Adipocyte (in vitro differentiated cells): Measurements from ENCODE around the gene CBY3.

Experiments
- DNase-seq: peaks from one replicate; pipeline ENCODE4 v3.0.0-alpha.2; 2015; ENCODE audit warnings: low read depth
- H3K27me3 ChIP-seq: replicated peaks from 2 replicates; pipeline ENCODE4 v1.7.0; 2013; ENCODE audit warnings: mild to moderate bottlenecking, low read length, moderate library complexity; ENCODE audit not compliant: control insufficient read depth, insufficient read depth
- H3K36me3 ChIP-seq: 2 replicates; pipeline ENCODE4 v1.7.0; 2013; ENCODE audit warnings: low read length, mild to moderate bottlenecking, moderate library complexity; ENCODE audit not compliant: control insufficient read depth, insufficient read depth, severe bottlenecking
- H3K4me1 ChIP-seq: 2 replicates; pipeline ENCODE4 v1.7.0; 2013; ENCODE audit warnings: mild to moderate bottlenecking, low read length, moderate library complexity; ENCODE audit not compliant: control insufficient read depth, insufficient read depth
- H3K4me3 ChIP-seq: 2 replicates; pipeline ENCODE4 v1.7.0; 2013; ENCODE audit warnings: mild to moderate bottlenecking, low read length, moderate library complexity
- H3K9ac ChIP-seq: 2 replicates; pipeline ENCODE4 v1.7.0; 2013; ENCODE audit warnings: mild to moderate bottlenecking, low read length, moderate library complexity
- H3K9me3 ChIP-seq: 2 replicates; pipeline ENCODE4 v1.7.0; 2013; ENCODE audit warnings: mild to moderate bottlenecking, low read length, moderate library complexity; ENCODE audit not compliant: control insufficient read depth

CBY3 gene

DNA sequence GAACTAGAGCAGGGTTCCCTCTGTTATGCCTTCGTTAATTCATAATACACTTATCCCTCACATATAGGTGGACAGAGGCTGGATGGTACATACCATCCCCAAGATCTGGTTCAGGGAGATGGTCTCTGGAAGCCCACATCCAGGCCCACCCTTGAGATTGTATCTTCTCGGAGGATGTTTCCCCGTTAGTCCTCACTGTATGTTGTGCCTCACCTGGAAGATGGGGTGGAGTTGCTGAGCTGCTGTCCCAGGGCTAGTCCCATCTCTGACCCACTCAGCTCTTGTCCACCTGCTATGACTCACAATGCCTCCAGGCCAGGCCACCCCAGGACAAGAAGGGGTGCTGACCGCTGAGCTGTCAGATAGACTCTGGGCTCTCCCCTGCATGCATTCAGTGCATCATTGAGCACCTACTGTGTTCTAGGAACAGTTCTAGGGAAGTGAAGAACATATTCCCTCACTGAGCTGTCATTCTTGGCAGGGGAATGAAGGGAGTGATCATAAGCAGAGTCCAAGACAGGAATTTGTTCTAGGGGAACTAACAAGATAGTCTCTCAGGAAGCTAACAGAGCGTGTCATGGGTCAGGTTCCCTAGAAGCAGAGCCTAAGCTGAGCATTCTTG lies at the start of gene CBY3:
CBY3 (minus strand) TSS at position 255 of the 622 bp plus-strand sequence; CDS start at position 139, 116 bp downstream.
- H3K4me1 ChIP-seq: peaks cover 12% of the 10 kb centered on the region
- H3K4me3 ChIP-seq: no peak within 1 kb of the TSS
- no peaks in the 10 kb centered on the region for H3K36me3 ChIP-seq
- H3K27me3 ChIP-seq: no peaks in the 10 kb centered on the region
- H3K9me3 ChIP-seq: no peaks in the 10 kb centered on the region
- H3K9ac ChIP-seq: no peak within 1 kb of the TSS
- peak; percentile 21 for DNase-seq

DNA sequence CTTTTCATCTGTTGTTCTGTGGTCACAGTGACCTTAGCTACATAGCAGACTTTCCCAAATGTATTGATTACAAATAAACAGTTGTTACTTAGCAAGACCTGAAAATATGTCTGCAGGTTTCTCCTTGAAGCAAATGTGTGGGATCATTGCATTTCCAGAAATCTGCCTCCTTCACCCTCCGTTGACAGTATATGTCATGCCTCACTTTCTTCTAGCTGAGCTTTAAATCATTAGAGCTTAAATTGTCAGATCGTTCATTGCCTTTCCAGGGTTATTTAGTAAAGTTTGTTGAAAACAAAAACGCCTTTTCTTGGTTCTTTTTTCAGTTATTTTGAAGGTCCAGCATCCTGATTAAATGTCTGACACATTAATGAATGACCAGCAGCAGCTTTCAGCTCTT lies 49.5 kb upstream of the CBY3 start:
- Histone ChIP-seq H3K4me1 (peaks cover 54% of the 10 kb centered on the region), H3K36me3 (peaks cover 57% of the 10 kb centered on the region), H3K9me3 (no peaks in the 10 kb centered on the region), H3K9ac (peak overlapping the region; percentile 35), H3K4me3 (no peak overlapping the region), H3K27me3 (no peaks in the 10 kb centered on the region)
- DNase-seq: no peak

DNA sequence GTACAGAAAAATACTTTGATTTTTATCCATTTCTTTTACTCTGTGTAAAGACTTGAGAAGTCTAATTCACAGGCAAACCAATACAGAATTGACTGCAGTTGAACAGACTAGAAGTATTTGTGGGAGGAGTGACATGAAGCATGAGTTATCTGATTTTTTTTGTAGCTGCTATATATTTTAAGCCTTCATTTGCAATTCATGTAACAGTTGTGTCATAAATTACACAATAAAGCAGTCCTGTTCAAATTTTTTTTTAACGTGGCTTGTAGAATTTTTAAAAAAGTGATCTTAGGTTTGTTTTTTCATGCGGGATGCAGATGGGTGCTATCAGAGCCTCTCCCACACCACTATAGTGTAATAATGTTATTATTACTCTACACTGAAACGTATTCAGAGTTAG lies 48.9 kb upstream of the CBY3 start:
- Histone ChIP-seq H3K9me3 (no peaks in the 10 kb centered on the region), H3K27me3 (no peaks in the 10 kb centered on the region), H3K4me1 (peaks cover 52% of the 10 kb centered on the region), H3K36me3 (peaks cover 64% of the 10 kb centered on the region), H3K9ac (peak overlapping the region; percentile 11), H3K4me3 (no peak overlapping the region)
- no peak for DNase-seq

DNA sequence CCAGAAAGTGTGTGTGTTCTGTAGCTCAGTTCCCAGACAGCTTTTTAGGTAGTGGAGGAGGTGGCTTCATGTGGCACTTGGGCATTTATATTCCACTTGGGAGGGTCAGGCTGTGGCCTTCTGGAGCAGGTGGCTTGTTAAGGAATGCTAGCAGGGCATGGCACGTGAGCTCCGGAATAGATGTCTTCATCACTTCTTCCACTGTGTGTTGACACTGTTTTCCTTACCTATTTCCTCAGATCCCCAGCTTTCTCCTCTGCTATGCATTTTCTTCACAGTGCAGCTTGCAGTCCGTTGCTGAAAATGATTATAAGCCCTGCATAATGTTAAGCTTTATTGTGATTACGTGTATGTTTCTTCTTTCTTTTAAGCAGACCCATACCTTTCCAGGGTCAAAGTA lies 48.5 kb upstream of the CBY3 start:
- Histone ChIP-seq H3K4me1 (peaks cover 48% of the 10 kb centered on the region), H3K36me3 (peaks cover 68% of the 10 kb centered on the region), H3K27me3 (no peaks in the 10 kb centered on the region), H3K4me3 (no peak overlapping the region), H3K9me3 (no peaks in the 10 kb centered on the region), H3K9ac (no peak overlapping the region)
- DNase-seq: no peak

GRCh38 chr5:179727106-179727505 lies 46.3 kb upstream of the CBY3 start:
- Histone ChIP-seq H3K9ac (no peak overlapping the region), H3K36me3 (peaks cover 90% of the 10 kb centered on the region), H3K4me1 (peaks cover 44% of the 10 kb centered on the region), H3K27me3 (no peaks in the 10 kb centered on the region), H3K4me3 (no peak overlapping the region), H3K9me3 (no peaks in the 10 kb centered on the region)
- no peak for DNase-seq

DNA sequence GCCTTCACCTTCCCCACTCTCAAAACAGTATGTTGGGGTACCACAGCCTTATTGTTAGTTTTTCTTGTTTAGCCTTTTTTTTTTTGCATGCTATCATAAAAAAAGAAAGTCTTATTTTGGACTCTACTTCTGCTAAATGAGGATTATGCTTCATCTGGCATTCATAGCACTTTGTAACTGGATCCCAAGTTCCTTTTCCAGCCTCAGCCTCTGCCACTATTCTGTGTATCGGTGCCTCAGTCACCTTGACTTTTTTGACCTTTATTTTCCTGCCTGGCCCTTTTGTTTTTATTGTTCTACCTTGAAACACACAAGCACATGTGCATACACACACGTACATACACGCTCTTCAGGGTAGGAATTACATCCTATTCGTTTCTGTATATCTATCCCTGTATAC lies 43.3 kb upstream of the CBY3 start:
- no peak overlapping the region for H3K4me3 ChIP-seq
- no peak overlapping the region for H3K9ac ChIP-seq
- DNase-seq: no peak
- peaks cover 16% of the 10 kb centered on the region for H3K4me1 ChIP-seq
- H3K27me3 ChIP-seq: no peaks in the 10 kb centered on the region
- no peaks in the 10 kb centered on the region for H3K9me3 ChIP-seq
- peaks cover 100% of the 10 kb centered on the region for H3K36me3 ChIP-seq

DNA sequence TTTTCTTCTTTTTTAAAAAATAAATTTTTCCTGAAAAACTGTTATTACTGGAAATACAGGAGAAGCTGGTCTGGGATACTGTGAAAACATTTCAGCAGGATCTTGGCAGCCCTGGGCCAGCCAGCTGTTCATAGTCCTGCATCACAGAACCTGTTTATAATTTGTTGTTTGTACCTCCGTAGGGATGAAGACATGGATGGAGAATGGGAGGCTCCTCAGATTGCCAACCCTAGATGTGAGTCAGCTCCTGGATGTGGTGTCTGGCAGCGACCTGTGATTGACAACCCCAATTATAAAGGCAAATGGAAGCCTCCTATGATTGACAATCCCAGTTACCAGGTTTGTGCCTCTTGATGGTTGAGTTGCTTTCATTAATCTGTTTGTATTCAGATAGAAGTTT lies 39.4 kb upstream of the CBY3 start:
- H3K36me3 ChIP-seq: peaks cover 96% of the 10 kb centered on the region

GRCh38 chr5:179716286-179716685 lies 35.5 kb upstream of the CBY3 start:
- no peak for DNase-seq
- H3K4me3 ChIP-seq: no peak overlapping the region
- no peaks in the 10 kb centered on the region for H3K9me3 ChIP-seq
- no peaks in the 10 kb centered on the region for H3K4me1 ChIP-seq
- H3K36me3 ChIP-seq: peaks cover 92% of the 10 kb centered on the region
- H3K9ac ChIP-seq: no peak overlapping the region
- no peaks in the 10 kb centered on the region for H3K27me3 ChIP-seq

More for the DNA sequence above, 39.4 kb upstream of the CBY3 start:
- H3K27me3 ChIP-seq: no peaks in the 10 kb centered on the region
- DNase-seq: no peak
- no peaks in the 10 kb centered on the region for H3K4me1 ChIP-seq
- H3K9ac ChIP-seq: no peak overlapping the region
- no peaks in the 10 kb centered on the region for H3K9me3 ChIP-seq
- no peak overlapping the region for H3K4me3 ChIP-seq

- DNase-seq: peak; percentile 25
Observed at GRCh38 chr5:179700401-179700918, 19.6 kb upstream of the CBY3 start.

DNA sequence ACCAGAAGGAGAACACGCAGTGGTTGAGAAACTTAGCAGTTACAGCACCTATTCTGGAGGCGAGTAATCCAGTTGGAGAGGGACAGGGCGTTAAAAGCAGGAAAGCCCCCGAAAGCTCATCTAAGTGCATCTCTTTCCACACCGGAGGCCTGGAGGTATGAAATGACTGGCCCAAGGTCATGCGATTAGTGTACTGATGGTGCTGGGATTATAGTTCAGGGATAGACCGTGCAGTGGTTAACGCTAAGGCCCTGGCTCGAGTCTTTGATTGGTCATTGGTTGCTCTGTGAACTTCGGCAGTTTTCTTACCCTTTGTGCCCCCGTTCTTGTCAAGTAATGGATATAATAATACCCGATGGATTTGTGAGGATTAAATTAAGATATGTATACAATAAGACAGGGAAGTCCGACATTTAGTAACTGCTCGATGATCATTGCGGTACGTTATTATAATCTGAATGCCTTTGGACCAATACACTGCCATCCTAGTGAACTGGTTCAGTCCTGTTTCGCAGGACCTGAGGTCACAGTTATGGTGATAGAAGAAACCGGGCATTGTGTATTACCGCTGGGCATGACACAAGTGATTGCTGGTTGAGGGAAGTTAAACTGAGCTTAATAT lies 18.9 kb upstream of the CBY3 start:
- Histone ChIP-seq H3K4me3 (peak overlapping the region; percentile 96), H3K4me1 (peaks cover 24% of the 10 kb centered on the region), H3K27me3 (no peaks in the 10 kb centered on the region), H3K9me3 (no peaks in the 10 kb centered on the region), H3K36me3 (peaks cover 22% of the 10 kb centered on the region), H3K9ac (peak overlapping the region; percentile 99)
- peak; percentile 62 for DNase-seq

More at GRCh38 chr5:179700401-179700918, 19.6 kb upstream of the CBY3 start:
- Histone ChIP-seq H3K4me3 (peak overlapping the region; percentile 96), H3K9me3 (no peaks in the 10 kb centered on the region), H3K4me1 (peaks cover 24% of the 10 kb centered on the region), H3K36me3 (peaks cover 28% of the 10 kb centered on the region), H3K9ac (peak overlapping the region; percentile 99), H3K27me3 (no peaks in the 10 kb centered on the region)

DNA sequence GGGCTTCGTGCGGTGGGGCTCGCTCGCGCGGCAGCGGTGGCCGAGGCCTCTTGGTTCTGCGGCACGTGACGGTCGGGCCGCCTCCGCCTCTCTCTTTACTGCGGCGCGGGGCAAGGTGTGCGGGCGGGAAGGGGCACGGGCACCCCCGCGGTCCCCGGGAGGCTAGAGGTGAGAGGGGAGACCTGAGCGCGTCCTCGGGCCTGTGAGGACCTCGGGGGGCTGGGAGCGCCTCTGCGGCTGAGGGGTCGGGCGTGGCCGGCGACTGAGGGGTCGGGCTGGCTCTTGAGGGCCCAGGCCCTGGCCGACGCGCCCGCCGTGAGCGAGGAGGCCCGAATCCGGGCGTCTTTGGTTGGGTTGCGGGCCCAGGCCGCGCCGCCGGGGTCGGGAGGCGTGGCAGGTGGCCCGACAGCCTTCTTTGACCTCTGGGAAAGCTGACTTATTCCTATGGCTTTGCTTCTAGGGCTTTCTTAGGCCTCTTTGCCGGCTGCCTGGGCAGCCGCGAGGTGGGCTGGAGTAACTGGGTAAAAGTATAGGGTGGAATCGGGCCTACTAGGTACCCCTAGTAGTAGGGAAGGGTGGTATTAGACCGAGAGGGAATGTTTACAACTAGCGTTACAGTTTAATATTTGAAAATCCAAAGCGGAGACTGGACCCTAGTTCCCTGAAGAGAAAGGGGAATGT lies 18.2 kb upstream of the CBY3 start, which contains the start of gene CANX:
CANX (plus strand) TSS at position 33 of the 681 bp plus-strand sequence. CDS start 6,715 bp downstream, outside the sequence.
- Histone ChIP-seq H3K27me3 (no peaks in the 10 kb centered on the region), H3K9me3 (no peaks in the 10 kb centered on the region), H3K36me3 (peaks cover 19% of the 10 kb centered on the region), H3K4me1 (peaks cover 24% of the 10 kb centered on the region), H3K9ac (peak within 1 kb of the TSS; percentile 99), H3K4me3 (peak within 1 kb of the TSS; percentile 96)
- peak; percentile 53 for DNase-seq
